Activated T-cell treated with anti-CD3 and anti-CD28 coated beads for 1 hour (primary cell): ENCODE measurements around the gene HOXB5.

Source experiments
- DNase-seq: peaks from one replicate; pipeline ENCODE4 v3.0.0-alpha.2; 2020; ENCODE audit warnings: low read depth

HOXB5 gene

DNA sequence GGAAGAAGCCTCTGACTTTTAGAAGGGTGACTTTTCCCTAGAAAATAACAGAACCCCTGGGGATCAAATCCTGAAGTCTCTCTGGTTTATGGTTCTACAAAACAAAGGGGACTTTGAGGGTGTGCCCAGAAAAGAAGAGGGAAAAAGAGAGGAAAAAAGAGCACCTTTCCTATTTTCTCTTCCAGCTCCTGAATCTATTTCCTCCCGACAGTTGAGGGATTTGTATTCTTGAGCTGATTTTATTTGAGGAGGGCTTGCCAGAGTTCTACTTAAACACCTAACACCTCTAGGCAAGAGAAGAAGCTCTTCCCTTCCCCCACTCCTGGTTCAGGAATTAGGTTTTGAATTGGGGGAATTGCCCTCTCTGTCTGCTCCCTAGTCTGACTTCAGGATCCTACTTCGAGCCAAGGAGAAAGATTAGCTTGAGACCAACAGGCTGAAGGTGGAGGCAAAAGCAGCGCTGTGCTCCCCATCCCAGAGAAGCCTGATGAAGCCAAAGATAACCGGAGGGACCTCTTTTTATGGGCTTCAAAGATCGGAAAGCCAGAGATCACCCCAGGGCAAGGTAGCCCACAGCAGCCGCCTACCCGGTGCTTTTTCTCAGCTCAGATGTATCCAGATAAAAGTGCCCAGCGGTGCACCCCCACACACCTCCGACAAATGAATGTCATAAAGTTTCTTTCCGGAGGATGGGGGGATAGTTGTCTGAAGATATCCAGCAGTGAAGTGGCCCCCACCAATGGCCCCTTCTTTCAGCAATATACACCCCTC, 4.3 kb downstream of the HOXB5 start:
- DNase-seq, result no peak

DNA sequence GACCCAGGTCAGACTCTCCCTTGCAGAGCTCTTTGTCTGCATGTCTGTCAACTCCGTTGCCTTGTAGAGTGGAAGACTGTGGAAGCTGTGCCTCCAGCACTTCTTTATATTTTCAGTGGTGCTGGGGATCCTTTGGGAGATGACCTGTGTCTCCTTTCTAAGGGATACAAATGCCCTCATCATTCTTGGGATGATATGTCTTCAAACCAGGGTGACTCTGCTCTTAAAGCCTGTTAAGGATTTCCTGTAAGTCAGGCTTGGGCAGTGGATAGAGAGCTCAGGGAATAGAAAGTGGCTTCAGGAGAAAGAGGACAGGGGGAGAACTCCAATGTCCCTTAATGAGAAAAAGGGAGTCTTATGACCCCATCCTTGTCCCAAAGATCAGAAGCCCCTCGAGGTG, 5.1 kb downstream of the HOXB5 start:
- DNase-seq, result no peak

DNA sequence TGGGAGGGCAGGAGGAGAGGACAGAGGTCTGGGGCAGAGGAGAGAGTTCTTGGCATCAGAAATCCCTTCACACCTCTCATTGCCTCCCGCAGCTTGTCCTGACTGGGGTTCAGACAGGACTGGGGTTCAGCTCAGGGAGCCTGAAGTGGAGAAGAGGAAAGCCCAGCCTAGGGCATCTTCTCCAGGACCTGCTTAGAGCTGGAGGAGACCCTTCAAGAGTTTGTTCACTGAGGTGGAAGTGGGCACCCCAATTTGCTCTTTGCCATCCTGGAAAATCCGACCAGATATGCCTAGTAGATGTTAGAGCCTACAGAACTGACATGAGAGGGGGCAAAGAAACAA, 5.5 kb downstream of the HOXB5 start:
- no peak for DNase-seq

DNA sequence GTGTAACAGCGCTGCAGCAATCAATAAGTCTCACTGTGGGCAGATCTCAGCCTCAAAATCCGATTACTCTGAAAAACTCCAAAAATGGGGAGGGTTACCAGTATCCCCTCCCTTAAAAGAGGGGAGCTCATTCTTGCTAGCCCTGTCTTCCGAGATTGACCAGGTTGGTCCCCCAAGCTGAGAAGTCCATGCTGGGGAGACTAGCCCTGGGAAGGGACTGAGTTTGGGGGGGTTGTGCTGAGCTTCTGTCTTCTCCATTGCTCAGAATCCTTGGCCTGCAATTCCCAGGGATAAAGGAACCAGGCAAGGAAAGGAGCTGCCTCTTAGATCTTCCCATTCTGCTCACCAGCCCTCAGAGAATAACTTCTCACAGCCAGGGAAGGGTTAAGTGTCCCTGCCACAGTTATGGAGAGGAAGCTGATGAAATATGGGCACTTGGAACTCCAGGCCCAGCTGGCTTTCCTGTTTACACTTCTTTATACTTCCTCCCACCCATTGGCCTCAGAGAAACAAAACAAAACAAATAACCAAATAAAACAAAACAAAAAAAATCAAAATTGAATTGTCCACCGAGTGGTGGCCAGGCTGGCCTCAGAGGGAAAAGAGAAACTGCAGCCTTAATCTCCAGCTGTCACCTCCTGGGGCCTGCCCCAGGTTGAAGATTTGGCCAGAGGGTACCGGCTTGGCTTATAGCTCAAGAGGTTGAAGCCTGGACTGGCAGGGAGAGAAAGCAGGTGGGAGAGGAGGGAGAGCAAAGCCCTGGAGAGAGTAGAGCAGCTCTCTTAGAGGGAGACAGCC, 6.1 kb downstream of the HOXB5 start:
- no peak for DNase-seq

DNA sequence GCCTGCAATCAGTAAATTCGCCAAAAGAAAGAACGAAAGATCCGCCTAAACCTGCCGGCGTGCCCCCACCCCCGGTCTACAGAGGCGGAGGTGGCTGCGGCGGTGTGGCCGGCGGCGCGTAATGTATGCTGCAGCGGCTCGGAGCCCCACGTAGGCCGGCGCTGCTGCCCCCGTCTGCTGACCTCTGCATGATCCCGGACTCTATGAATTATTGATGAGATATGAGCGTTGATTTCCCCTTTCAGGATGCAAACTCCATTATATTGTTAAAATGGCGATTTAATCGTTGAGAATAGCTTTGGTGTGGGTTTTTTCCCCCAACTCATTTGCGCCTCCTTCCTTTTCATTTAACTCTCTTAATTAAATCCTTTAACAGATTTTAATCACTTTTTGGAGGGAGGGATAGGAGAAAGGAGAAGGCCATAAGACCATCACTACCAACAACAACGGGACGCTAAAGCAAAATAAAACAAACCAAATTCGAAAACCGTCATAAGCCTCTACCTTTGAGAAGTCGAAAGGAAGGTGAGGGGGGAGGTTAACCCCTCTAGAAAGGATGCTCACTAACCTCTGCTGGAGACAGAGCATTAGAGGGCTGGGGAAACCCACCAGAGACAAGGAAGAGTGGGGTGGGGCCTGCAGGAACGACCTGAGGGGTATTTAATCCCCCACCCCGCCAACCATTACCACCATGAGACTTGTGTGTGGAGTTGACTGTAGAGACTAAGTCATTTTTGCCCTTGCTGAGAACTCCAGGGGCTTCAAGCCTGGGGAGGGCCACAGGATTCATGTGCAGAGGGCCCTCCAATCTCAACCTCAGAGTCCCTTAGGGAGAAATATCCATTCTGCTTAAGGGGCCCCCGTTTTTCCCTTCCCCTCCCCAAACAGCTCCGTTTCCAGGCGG, 7.0 kb downstream of the HOXB5 start:
- DNase-seq, result no peak

DNA sequence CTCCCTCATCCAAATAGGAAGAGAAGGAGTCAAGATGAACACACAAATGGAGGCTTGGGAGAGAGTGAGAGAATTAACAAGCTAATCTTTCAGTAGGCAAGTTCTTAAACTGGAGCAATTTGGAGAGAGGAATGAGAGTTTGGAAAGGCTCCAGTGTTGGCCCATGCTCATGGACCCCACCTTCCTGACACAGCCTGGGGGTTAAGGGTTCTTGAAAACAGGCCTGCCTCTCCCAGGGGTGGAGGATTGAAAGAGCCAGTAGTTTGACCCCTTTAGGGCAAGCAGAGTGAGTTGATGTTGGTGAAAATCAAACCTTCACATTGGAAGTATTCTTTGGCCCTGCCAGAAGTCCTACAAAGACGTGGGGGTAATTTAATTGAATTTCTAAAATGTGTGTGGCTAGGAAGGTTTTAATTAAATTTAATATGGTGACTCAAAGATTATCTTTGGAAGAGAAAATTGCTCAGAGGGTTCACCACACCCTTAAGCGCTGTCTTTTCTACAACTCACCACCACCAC, 9.3 kb downstream of the HOXB5 start:
- DNase-seq, result no peak

DNA sequence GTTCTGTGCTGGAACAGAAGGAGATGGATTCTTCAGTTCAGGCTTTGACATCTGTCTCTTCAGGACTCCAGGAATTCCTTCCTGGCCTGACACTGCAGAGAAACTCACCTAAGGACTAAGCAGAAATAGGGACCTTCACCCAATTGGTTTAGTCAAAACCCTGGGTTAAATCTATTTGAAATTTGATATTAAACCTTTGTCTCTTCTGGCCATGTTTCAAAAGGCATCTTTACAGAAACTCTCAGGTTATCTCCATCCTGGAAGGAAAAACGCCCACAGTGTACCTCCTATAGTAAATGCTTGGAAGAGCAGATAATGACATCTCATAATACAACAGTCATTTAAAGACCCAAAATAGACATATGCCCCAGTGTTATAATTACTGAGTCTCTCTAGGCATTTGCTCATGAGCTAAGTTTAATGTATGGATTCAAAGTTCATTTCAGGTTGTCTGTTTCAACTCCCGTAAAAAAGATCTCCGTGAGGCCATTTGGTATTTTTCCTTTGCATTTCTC, 9.8 kb downstream of the HOXB5 start:
- DNase-seq, result no peak

DNA sequence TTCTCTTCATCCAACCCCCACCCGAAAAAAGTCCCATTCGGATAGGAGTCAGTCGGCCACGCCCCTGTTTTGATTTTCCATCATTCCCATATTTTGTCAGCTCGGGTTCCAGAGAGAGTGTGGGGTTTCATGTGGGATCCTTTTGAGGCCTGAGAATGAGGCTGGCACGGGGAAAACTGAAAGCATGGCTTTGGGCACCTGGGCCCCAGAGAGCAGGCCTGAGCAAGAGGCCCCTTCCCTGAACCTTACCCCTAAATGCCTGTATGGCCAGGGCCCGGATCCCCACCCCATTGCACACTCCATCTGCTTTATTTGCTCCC, 10.9 kb downstream of the HOXB5 start:
- no peak for DNase-seq

DNA sequence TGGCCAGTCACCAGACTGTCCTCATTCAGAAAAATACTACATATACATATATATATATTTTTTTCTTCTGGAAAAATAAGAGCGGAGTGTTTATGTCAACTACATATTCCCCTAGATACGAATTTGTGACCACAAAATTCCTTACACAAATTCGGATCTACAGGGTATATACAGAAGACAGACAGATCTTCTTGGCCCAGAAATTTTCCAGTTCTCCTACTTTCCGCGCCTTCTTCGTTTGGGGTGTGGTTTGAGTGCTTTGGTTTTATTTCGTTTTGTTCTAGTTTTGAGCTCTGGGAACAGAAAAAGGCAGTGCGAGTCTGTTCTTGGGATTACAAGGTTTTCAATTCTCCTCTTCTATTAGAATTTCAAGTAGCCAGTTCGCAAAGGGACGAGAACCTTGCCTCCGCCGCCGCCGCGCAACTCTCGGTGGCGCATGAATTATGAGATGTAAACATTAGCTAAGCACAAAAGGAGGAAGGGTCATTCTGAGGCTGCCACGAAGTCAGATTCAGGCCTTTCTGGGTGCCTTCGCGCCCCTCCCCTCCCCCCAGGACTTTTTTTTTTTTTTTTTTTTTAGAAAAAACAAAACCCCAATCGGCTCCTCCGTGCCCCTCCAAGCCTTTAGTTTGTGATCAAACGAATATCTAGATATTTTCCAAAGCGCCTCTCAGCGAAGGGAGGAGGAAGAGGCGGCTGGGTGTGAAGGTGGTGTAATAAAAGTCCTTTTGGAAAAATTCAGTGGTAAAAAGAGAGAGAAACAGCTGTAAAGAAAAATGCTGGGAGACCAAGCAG, 13.6 kb downstream of the HOXB5 start:
- DNase-seq, result no peak

DNA sequence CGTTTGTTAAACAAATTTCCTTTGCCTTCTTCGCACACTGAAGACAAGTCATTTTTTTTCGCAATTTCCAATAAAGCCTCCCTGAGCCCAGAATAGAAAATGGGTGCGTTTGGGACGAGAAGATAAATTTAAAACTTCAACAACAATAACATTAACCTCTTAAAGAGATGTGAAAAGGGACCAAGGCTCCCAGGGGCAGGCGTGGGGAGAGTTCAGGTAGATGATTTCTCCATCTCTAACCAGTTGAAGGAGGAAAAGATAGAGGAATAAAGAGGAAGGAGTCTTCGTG, 14.2 kb downstream of the HOXB5 start:
- DNase-seq, result no peak

DNA sequence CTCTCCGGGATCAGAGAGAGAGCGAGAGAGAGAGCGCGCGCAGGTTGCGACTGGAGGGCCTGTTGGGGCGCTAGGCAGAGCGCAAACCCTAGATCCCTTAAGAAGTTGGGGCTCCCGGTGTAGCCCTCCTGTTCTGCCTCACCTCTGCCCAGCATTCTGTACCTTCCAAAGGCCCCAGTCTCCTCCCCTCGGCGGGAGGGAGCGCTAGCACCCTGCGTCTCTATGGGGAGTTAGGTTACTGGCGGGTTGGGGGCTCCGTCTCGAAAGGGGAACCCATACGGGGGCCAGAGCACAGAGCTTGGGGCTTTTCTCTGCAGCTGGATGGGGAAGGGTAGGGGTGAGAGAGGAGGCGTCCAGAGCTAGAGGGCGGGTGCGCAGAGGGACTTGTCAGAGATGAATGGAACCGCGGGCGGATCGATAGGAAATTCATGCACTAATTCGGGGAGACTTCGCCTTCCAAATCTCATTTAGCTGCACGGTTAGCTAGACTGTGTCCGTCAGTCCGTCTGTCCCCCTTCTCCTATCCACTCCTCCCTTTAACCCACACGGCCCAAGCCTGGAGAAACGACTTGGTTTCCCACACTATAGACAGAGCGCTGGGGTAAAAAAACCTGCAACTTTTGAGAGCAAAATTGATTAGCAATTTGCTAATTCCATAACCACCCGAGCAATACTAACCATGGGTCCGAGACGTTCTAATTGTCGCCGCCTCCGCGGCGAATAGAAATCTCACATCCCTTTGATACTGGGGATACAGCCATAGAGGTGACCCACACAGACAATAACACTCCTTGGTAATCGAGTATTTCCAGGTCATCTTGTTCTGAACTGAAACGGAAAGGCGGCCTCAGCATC, 14.7 kb downstream of the HOXB5 start:
- DNase-seq, result no peak

DNA sequence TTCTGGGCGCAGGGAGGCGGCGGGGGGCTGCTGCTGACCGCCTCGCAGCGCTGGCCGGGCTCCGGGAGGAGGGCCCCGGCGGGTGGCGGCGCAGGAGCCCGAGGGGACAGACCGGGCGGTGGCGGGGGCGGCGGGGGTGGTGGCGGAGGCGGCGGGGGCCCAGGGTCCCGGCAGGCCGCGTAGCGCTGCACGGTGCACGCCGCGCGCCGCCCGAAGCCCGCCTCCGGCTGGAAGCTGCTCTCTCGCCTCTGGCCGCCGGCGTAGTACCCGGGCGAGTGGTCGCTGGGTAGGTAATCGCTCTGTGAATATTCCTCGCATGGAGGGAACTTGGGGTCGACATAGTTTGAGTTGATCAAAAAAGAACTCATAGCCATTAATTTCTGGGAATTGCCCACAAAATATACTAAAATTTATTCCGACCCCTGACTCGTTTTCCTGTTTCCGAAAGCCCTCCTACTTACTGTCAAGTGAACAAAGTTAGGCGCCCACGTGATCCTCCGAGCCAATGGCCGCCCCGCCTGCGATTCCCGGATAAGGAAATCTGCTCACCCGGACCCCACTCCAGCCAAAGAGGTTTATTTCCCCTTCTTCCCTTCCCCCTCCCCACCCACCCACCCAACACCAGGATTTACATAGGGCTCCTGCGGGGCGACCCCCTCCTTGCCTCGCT, 15.5 kb downstream of the HOXB5 start, which contains the start of gene HOXB4:
HOXB4 (minus strand) TSS at position 405 of the 670 bp plus-strand sequence; CDS start at position 374, 31 bp downstream.
- no peak for DNase-seq

DNA sequence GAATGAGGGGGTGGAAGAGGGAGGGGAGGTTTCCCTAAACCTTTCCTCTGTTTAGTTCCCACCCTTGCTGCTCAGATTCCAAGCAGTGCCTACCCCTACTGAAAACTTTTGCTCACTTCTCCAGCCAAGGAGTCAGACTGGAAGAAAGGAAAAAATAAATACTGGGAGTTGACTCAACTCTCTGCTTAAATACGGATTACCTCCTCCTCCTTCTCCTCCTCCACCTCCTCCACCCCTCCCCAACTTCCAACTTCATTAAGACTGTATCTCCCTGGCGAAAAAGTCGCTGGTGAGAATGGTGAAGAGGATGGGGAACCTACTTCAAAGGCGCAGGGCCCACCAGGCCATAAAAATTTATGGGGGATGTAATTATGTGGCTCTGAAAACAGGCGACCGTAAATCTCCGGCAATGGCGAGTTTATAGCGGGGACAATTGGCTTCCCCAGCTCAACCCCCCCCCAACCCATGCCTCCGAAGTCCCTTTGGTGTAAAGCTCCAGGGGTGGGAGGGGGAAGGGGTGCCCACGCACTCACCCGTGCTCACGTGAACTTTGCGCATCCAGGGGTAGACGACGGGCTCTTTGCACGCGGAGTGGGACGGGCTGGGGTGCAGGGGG, 16.1 kb downstream of the HOXB5 start:
- no peak for DNase-seq

DNA sequence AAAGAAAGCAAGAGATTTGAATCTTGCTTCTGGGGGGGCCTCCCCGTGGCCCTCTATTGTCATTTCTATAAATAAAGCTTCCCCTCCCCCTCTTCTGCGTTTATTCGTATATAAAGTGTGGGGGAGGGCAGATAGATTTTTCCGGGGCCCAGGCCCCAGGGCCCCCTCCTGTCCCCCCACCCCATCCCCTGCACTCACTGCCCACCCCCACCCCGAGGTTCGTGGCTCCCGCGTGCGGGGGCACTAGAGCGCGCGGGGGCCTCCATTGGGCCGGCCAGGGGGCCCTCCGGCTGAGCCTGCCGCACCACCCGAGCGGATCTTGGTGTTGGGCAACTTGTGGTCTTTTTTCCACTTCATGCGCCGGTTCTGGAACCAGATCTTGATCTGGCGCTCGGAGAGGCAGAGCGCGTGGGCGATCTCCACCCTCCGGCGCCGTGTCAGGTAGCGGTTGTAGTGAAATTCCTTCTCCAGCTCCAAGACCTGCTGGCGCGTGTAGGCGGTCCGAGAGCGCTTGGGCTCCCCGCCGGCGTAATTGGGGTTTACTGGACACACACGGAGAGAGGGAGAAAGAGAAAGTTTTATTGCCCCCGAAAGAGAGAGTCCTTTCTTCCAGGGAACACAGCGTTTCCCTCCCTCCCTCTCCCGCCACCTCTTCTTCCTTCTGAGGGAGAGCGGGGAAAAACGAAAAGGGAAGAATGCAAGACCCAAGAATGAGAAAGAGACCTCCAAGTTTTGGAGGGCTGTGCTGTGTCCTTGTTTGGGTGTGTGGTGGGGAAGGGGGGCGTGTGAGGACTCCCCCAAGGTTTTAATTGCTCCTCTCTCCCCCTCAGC, 16.9 kb downstream of the HOXB5 start:
- DNase-seq, result no peak

DNA sequence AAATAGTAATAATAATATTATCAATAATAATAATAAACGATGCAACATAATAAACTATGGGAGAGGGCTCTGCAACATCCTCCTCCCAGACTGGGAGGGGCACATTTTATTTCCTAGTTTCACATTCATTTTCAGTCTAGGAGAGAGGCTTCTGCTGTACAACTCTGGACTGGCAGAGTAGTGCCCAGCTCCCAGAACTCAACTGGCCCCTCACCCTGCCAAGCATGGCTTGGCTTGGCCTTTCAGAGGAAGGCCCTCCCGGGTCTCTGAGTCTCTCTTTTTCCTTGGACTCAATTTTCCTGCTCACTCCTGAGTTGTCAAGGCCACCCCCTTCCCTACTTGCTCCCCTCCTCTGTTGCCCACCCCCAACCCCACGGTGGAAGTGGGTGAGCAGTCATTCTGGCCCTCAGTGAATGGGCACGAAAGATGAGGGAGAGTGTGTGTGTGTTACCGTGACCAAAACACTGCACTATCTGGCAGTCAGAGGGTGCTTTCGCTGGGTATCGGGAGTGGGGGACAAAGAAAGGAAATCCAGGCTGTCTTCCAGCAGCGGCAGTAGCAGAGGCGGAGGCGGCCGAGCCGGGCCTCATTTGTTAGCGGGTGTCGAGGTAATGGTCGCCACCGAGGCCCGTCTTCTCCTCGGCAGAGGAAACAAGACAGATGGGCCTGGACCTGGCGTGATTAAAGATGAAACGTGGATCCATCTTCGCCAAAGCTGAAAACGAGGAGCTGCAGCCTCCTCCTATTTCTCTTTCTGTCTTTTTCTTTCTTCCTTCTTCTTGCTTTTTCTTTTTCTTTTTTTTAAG, 17.7 kb downstream of the HOXB5 start:
- no peak for DNase-seq

DNA sequence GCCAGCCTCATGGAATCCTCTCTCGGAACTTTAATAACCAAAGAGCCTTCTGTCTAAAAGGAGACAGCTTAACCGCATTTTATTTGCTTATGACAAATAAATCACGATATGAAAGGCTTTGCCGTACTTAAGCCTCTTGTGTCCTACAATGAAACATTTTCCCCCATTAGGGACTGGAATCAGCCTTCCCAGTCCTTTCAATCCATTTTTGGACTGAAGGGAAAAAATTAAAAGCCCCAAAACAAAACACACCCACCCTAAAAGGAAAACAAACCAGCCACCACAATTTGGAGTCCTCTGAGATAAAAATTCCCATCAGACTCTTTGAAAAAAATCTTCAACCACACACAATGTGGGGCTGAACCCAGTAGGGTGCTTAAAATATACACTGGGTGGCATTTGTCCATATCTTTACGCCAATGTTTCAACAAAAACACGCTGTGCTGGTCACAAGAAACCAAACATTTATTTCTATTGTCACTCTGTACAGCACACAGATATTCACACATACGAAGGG, 18.5 kb downstream of the HOXB5 start:
- no peak for DNase-seq

DNA sequence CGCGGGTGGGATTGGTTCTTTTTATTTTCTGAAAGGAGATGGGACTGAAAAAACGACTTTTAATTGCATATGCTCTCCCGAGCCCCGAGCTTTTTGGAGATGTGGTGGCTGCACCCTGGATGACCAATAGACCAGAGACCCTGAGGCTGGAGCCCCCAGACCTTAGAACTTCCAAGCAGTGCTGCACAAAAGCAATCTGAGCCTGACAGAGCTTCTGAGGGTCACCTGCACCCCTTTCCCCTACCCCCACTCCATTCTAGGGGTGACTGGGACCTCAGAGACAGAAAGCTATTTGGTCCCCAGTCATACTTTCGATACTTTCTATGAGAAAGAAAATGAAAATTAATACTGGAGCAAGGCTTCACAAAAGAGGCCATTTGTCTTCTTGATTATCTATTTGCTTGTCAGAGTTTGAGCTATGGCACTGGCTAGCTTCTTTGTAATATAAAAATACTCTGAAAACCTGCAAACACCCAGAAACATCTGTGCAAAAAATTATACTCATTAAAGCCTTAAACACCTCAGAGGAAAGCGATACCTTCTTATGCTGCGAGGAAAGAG, 19.0 kb downstream of the HOXB5 start:
- DNase-seq, result no peak
